MCF 10A (cell line): ENCODE results near the gene AIFM1. TPM values are rescaled to one million over a fixed set of nuclear protein-coding genes. Genes with fewer than 3 reads are reported as not detected.

Experiments
- BruUV-seq: library from RNA; stranded (reverse); fragments of 400-500 nt; replicated peaks from 2 replicates; lab custom pipeline; 2021; lab: Mats Ljungman, UMichigan
- CTCF ChIA-PET: fragments of 300-600 bp; sonication (Branson Sonifier 250); formaldehyde crosslinking; extraction: SDS; loops from one replicate; lab custom pipeline; 2021; ENCODE audit warnings: antibody characterized with exemption, inconsistent platforms; lab: Yijun Ruan, JAX
- POLR2A ChIA-PET: fragments of 300-600, 350-650 bp; sonication (Branson Sonifier 250); formaldehyde crosslinking; extraction: SDS; loops from one replicate; lab custom pipeline; 2020; ENCODE audit warnings: antibody characterized with exemption, inconsistent platforms; lab: Yijun Ruan, JAX
- DNase-seq: peaks from one replicate; pipeline ENCODE4 v3.0.0-alpha.2; 2018; ENCODE audit not compliant: unreplicated experiment
- H3K27ac Mint-ChIP-seq: one replicate; pipeline ENCODE4 v1.8.0; 2022; ENCODE audit warnings: mild to moderate bottlenecking, low read depth, mixed read lengths; ENCODE audit not compliant: unreplicated experiment
- H3K27me3 Mint-ChIP-seq: one replicate; pipeline ENCODE4 v1.8.0; 2022; ENCODE audit warnings: mixed read lengths; ENCODE audit not compliant: insufficient read depth, unreplicated experiment
- H3K36me3 Mint-ChIP-seq: one replicate; pipeline ENCODE4 v1.8.0; 2022; ENCODE audit warnings: mild to moderate bottlenecking, moderate library complexity, mixed read lengths; ENCODE audit not compliant: insufficient read depth, unreplicated experiment
- H3K4me1 Mint-ChIP-seq: one replicate; pipeline ENCODE4 v1.8.0; 2022; ENCODE audit warnings: mixed read lengths; ENCODE audit not compliant: insufficient read depth, unreplicated experiment
- H3K4me3 Mint-ChIP-seq: one replicate; pipeline ENCODE4 v1.8.0; 2022; ENCODE audit warnings: mild to moderate bottlenecking, moderate library complexity, mixed read lengths; ENCODE audit not compliant: unreplicated experiment
- H3K9me3 Mint-ChIP-seq: one replicate; pipeline ENCODE4 v1.8.0; 2022; ENCODE audit warnings: mixed read lengths; ENCODE audit not compliant: unreplicated experiment
- intact Hi-C: fragments of 100-400 bp; cut with micrococcal nuclease; formaldehyde crosslinking; loops from 2 replicates; pipeline ENCODE4 v1.14.1; 2022
- total RNA-seq: library from RNA; stranded (reverse); gene quantifications from 2 replicates; pipeline ENCODE4 v1.2.3, GENCODE V29; 2022
- TF ChIP-seq, protein P1 (sequence below): fragments of 200-600 bp; IDR thresholded peaks from one replicate; pipeline ENCODE4 v1.8.0; 2022; ENCODE audit warnings: antibody characterized with exemption, mild to moderate bottlenecking; ENCODE audit not compliant: unreplicated experiment

The AIFM1 gene
- total RNA-seq, 1 experiment from 2014 or later = 43.2 TPM

DNA sequence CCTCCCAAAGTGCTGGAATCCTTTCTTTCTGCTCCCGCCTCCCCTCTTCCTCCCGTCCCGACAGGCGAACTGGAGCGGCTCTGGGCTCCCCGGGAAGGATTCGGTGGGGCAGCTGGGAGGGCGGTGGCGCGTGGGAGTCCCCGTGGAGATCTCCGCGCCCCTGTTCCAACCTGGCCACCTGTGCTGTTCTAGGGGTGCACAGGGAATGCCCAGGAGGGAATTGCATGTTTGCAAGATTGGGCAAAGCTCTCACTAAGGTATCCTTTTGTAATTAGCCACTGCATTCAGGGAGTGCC, 44.2 kb downstream of the AIFM1 start:
- Mint-ChIP-seq H3K4me3 (peak overlapping the region; percentile 61), H3K36me3 (peaks cover 13% of the 10 kb centered on the region), H3K27ac (peak overlapping the region; percentile 51), H3K9me3 (no peaks in the 10 kb centered on the region), H3K27me3 (peaks cover 12% of the 10 kb centered on the region), H3K4me1 (peaks cover 25% of the 10 kb centered on the region)
- intact Hi-C loops = loop anchor here (2.0 kb wide), 1 partner anchor 41 kb away; no protein-coding TSS in a partner anchor
- TF ChIP-seq, protein P1, sequence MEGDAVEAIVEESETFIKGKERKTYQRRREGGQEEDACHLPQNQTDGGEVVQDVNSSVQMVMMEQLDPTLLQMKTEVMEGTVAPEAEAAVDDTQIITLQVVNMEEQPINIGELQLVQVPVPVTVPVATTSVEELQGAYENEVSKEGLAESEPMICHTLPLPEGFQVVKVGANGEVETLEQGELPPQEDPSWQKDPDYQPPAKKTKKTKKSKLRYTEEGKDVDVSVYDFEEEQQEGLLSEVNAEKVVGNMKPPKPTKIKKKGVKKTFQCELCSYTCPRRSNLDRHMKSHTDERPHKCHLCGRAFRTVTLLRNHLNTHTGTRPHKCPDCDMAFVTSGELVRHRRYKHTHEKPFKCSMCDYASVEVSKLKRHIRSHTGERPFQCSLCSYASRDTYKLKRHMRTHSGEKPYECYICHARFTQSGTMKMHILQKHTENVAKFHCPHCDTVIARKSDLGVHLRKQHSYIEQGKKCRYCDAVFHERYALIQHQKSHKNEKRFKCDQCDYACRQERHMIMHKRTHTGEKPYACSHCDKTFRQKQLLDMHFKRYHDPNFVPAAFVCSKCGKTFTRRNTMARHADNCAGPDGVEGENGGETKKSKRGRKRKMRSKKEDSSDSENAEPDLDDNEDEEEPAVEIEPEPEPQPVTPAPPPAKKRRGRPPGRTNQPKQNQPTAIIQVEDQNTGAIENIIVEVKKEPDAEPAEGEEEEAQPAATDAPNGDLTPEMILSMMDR = no peak
- ChIA-PET POLR2A (interaction anchor here (0.7 to 5.1 kb wide), 7 partner anchors 11 to 61 kb away, joined by 3 to 39 read pairs (median 3); partner anchors contain the start of genes AIFM1 and ELF4), CTCF (interaction anchor here (0.6 to 2.0 kb wide), 8 partner anchors 13 to 70 kb away, joined by 3 to 13 read pairs (median 4); no protein-coding TSS in a partner anchor)
- no peak for DNase-seq
- BruUV-seq = no TSS peak

DNA sequence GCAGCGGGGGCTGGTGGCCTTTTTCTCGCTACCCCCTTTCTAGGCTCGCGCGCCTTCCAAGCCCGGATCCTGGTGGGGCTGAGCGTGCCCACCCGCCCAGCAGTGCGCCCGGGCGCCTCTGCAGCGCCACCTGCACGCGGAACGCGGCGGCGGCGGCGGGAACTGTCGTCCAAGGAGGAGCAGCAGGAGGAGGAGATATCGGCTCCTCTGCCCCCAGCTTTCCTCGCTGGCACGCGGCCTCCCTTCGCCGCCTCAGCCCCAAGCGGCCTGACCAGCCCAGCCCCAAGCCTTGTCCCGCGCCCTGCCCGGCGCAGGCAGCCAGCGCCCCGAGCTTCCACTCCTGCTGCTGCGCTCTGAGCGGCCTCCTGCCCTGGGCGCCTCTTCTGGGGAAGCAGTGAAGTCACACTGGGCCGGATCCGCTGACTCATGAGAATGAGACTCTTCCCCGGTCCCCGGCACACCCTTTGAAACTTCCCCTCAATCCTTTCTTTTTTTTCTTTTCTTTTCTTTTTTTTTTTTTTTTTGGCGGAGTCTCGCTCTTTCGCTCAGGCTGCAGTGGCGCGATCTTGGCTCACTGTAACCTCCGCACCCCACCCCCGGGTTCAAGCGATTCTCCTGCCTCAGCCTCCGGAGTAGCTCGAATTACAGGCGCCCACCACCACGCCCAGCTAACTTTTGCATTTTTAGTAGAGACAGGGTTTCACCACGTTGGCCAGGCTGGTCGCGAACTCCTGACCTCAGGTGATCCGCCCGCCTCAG, 44.7 kb downstream of the AIFM1 start:
- TF ChIP-seq, protein P1 = peak; percentile 37
- no TSS peak for BruUV-seq
- POLR2A ChIA-PET = interaction anchor here (0.7 to 5.1 kb wide), 9 partner anchors 11 to 60 kb away, joined by 3 to 39 read pairs (median 3); partner anchors contain the start of genes AIFM1 and ELF4
- CTCF ChIA-PET = interaction anchor here (0.6 to 2.0 kb wide), 14 partner anchors 9 to 71 kb away, joined by 3 to 13 read pairs (median 3); no protein-coding TSS in a partner anchor
- H3K4me1 Mint-ChIP-seq = peaks cover 25% of the 10 kb centered on the region
- intact Hi-C loops = loop anchor here (2.0 kb wide), 1 partner anchor 40 kb away; no protein-coding TSS in a partner anchor
- peaks cover 12% of the 10 kb centered on the region for H3K27me3 Mint-ChIP-seq
- peak overlapping the region; percentile 51 for H3K27ac Mint-ChIP-seq
- H3K9me3 Mint-ChIP-seq = no peaks in the 10 kb centered on the region
- H3K4me3 Mint-ChIP-seq = peak overlapping the region; percentile 61
- peak; percentile 77 for DNase-seq
- H3K36me3 Mint-ChIP-seq = peaks cover 8% of the 10 kb centered on the region

DNA sequence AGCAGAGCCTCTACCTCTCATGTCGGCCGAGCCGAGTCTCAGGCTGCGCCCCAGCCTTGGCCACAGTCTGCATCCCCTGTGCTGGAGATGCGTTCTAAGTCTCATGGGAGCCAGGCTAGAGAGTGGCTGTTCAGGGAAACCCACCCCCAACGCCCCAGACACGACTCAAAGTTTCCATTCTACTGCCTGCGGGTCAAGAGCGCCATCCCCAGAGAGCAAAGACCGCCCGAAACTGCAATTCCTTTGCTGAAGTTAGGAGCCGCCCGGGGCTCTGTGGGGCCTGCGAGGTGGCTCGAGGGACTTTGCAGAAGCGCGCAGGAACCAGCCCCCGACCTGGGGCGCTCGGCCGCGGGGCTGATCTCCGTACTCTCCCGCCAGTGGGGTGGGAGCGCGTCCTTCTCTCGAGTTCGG, 45.3 kb downstream of the AIFM1 start:
- POLR2A ChIA-PET = interaction anchor here (1.0 to 5.1 kb wide), 5 partner anchors 10 to 45 kb away, joined by 3 to 39 read pairs (median 6); partner anchors contain the start of genes AIFM1 and ELF4
- H3K9me3 Mint-ChIP-seq = no peaks in the 10 kb centered on the region
- BruUV-seq = no TSS peak
- peaks cover 23% of the 10 kb centered on the region for H3K4me1 Mint-ChIP-seq
- CTCF ChIA-PET = interaction anchor here (0.6 to 1.5 kb wide), 11 partner anchors 20 to 67 kb away, joined by 3 to 9 read pairs (median 3); no protein-coding TSS in a partner anchor
- intact Hi-C loops = loop anchor here (2.0 kb wide), 1 partner anchor 40 kb away; no protein-coding TSS in a partner anchor
- DNase-seq = no peak
- H3K27ac Mint-ChIP-seq = no peak overlapping the region
- peak overlapping the region; percentile 61 for H3K4me3 Mint-ChIP-seq
- peaks cover 6% of the 10 kb centered on the region for H3K36me3 Mint-ChIP-seq
- H3K27me3 Mint-ChIP-seq = peaks cover 18% of the 10 kb centered on the region
- TF ChIP-seq, protein P1 = no peak
